ENCODE results near the gene EGFL7.
A peak's percentile ranks its signal among the peaks of the same experiment; 100 is the strongest.
"Not testable (repeated sequence)": the region's sequence is repeated elsewhere in the genome, so short reads cannot be mapped to it uniquely, and the experiment has no call there.

Gene EGFL7

DNA sequence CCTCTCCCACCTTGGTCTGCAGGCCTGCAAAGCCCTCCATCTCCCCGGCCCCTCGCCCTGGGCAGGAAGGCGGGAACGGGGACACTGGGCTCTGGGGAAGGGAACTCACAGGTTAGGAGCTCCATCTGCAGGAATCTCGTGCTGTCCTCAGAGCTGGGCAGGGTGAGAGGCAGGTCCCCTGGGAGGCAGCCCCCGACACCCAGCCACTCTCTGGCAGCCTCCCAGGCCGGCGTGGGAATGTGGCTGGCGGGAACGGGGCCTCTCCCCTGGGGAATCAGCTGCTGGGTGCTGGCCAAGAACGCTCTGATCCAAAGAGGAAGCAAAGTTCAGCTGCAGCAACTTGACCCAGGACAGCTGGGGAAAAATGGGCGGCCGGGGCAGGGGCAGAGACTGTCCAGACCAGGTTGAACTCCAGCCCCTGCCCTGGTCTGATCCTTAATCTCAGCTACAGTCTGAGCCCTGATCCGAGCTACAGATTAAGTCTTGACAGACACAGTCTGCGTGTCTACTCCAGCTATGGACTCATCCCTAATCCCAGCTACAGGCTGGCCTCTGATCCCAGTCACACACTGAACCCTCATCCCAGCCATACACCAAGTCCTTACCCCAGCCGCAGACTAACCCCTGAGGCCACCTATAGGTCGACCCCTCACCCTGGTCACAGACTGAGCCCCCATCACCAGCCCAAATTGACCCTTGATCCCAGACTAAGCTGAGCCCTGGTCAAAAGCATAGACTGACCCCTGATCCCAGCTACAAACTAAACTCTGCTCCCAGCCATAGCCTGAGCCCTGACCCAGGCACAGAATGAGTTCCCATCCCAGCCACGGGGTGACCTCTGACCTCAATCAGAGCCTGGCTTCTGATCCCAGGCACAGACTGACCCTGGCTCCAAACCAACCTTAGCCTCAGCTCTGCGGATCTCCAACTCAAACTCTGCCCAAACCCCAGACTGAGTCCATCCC lies 37.3 kb upstream of the EGFL7 start:
- DNase-seq, result no peak

DNA sequence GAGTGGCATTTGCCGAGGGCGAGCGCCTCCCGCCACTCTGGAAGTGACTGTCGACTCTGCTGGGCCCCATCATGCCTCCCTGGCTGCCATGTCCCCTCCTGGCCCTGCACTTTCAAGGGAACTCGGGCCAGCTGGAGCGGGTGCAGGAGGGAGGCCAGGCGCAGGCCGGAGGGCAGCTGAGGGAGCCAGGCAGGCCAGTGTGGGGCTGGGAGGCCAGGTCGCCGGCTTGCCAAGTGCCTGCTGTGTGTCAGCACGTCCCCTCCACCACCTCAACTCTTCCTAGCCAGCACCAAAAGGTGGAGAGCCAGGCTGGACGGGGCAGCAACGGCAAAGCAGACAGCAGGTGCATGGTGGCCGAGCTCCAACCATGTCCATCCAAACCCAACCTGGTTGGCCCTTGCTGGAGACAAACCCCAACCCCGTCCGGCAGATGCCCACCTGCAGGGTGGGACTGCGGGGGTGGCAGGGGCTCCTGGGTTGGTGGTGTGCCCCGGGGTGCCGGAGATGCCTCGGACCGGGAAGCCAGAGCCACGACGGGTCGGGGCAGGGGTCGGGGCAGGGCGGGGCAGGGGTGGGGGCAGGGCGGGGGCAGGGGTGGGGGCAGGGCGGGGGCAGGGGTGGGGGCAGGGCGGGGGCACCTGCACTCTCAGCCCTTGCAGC lies 36.5 kb upstream of the EGFL7 start:
- no peak for DNase-seq

DNA sequence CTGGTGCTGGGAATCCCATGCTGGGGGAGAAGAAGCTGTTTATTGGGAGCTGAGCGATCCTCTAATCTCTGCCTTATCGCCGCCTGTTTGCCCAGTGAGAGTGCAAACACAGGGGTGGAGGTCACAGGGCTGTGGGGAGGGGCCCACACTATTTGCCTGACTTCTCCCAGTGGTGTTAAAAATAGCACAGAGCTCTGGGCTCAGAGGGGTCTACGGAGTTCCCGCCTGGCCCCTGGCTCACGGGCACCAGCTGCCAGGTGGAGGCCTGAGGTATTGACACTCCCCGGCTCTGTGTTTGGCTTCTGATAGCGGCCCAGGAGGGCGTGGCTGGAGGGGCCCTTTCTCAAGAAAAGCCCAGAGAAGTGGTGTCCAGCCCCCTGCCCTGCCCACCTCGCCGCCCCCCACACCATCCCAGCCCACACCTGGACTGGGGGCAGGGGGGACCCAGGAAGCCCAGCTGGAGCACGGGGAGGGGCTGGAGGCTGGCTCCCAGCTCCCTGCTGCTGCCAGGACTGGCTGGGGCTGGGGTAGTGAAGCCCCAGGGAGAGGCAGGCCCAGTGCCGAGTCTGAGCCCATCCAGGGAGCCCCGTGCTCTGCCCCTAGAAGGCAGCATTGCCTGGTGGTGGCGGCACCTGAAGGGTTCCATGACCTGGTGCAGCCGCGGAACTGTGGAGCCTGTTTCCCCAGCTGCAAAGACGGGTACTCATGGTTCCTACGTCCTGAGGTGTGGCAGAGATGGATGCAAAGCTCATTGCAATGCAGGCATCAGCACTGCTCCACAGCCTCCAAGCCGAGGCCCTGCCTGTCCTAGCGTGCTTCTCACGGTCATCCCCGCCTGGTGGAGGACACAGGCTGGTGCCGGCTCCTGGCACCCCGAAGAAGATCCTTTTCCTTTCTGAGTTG lies 35.7 kb upstream of the EGFL7 start:
- no peak for DNase-seq

DNA sequence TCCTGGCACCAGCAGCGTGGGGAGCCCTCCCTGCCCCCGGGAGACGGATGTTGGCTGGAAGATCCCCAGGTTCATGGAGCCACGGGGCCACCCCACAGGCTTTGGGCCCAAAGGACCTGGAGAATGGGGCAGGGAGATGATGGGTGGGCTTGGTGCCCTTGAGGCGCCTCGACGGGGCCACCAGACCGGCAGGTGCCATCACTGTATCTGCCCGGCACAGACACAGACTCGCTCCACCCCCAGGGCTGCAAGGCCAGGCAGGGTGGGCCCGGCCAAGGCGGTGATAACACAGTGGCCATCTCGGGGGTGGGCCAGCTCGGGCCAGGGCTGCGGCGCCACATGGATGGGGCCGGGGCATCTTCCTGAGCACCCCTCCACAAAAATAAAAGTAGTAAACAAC lies 35.0 kb upstream of the EGFL7 start:
- no peak for DNase-seq

DNA sequence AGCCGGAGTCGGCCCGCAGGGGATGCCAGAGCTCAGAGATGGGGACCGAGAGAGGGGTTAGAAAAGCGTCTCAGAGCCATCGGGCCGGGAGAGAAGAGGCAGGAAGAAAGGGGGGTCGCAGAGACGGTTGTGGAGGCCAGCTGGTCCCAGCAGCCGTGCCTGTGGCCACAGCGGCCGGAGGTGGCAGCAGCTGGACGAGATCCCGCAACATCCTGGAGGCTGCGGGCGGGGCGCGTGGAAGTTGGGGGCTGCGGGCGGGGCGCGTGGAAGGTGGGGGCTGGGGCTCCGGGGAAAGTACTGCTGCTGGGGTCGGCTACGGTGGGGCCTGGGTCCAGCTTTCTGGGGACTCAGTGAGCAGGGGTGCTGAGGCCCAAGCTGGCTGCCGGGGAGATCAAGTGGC lies 34.4 kb upstream of the EGFL7 start:
- DNase-seq, result no peak

DNA sequence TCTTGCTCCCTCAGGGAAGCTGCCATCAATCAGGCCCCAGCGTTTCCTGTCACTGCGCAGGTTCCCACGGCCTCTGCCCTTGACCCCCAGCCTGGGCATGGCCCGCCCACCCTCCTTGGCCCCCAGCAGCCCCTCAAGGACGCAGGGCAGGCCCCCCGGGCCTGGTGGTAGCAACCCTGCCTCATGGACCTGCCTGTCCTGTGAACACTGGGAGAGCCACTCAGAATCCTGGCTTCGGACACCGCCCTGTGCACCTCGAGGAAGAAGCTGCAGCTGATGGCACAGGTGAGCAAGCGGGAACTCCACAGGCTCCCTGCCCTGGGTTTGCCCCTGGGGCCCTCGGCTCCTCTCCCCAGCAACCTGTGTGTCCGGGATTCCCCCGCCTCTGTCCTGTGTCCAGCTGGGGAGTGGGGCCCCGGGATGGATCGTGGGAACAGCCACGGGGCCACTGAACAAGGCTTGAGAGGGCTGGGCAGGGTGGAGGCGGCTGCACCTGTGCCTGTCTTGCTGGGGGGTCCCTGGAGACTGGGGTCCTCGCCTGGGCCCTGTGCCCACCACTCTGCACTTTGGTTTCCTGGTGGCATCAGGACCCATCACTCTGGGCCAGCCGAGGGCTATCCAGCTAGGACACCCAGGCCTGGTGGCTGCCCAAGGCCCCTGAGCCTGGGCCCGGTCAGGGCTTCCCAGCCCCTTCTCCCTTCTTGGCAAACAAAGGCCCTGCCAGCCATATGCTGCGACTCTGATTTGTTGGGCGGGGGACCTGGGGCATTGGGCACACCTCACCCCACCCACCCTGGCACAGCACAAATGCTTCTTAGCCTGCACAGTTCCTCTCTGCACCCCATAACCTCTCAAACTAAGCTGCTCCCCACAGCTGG lies 33.5 kb upstream of the EGFL7 start:
- DNase-seq, result no peak

DNA sequence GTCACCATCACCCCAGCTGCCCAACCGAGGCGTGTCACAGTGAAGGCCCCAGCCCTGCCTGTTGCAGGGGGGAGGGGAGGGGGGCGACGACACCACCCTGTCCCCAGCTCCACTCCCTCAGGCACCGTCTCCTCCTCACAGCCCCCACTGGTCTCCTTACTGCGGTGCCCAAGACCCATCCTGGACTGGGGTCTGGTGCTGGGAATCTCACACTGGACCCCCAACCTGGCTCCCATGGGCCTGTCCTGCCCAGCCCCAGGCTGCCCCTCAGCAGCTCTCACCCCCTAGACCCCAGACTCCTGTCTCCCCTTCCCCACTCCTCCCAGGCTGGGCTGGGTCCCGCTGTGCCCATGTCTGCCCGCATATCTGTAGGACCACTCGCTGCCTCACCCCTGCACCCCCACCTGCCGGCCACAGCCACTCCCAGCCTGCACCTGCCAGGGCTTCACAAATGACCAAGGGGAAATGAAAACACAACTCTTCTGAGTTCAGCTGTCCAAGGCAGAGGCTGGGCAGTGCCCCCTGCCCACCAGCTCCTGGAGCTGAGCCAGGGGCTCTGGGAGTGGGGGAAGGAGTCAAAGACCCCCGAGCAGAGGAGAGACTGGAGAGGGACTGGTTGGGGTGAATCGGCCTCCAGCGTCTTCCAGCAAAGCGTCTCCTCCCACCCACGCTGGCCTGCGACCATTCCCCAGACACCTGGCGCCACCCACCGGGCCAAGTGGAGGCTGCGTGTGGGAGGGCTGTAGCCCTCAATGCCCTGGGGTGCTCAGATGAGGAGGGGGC lies 32.6 kb upstream of the EGFL7 start:
- no peak for DNase-seq

DNA sequence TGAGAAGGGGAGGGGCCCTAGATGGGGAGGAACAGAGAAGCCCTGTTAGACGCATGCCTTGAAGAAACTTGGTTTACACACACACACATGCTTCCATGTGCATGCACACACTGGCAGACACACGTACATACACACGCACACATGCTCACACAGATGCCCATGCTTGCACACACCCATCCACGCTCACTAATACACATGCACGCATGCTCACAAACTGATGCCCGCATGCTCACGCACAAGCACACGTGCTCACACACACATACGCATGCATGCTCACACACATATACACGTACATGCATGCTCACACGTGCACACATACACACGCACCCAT lies 32.1 kb upstream of the EGFL7 start:
- no peak for DNase-seq

DNA sequence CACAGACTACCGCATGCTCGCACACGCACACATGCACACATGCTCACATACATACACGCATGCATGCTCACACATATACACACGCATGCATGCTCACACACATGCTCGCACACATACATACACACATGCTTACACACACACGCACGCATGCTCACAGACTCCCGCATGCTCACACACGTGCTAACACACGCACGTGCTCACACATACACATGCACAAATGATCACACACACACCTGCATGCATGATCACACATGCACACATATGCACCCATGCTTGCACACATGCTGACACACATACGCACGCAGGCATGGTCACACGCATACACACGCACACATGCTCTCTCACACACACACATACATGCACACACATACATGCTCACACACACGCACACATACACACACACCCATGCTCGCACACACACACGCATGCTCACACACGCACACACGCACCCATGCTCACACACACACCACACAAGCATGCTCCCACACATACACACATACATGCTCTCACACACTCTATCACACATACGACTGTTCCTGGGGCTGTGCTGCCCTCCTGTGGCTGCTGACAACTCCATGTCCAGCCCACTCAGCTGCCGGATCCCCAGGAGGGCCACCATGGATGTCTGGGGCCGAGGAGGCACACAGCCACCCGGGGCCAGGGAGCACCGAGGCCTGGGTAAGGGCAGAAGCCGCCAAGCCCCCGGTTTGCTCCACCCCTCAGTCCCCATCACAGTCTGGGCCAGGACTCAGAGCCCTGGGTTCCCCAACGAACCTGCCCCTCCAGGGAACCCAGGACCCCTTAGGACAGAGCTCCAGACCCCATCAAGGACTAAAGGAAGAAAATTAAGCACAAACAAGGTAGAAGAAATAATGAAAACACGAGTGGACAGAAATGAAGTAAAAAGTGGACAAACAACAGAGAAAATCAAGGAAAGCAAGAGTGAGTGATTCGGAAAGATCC lies 31.4 kb upstream of the EGFL7 start:
- DNase-seq, result peak; percentile 35

DNA sequence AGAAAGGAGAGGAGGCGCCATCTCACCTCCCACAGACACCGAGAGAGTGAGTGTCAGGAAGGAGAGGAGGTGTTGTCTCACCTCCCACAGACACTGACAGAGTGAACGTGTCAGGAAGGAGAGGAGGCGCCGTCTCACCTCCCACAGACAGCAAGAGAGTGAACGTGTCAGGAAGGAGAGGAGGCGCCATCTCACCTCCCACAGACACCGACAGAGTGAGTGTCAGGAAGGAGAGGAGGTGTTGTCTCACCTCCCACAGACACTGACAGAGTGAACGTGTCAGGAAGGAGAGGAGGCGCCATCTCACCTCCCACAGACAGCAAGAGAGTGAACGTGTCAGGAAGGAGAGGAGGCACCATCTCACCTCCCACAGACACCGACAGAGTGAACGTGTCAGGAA lies 30.6 kb upstream of the EGFL7 start:
- DNase-seq, result not testable (repeated sequence)

DNA sequence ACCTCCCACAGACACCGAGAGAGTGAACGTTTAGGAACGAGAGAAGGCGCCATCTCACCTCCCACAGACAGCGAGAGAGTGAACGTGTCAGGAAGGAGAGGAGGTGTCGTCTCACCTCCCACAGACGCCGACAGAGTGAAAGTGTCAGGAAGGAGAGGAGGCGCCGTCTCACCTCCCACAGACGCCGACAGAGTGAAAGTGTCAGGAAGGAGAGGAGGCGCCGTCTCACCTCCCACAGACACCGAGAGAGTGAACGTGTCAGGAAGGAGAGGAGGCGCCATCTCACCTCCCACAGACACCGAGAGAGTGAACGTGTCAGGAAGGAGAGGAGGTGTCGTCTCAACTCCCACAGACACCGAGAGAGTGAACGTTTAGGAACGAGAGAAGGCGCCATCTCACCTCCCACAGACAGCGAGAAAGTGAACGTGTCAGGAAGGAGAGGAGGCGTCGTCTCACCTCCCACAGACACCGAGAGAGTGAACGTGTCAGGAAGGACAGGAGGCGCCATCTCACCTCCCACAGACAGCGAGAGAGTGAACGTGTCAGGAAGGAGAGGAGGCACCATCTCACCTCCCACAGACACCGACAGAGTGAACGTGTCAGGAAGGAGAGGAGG lies 30.1 kb upstream of the EGFL7 start:
- DNase-seq, result not testable (repeated sequence)

DNA sequence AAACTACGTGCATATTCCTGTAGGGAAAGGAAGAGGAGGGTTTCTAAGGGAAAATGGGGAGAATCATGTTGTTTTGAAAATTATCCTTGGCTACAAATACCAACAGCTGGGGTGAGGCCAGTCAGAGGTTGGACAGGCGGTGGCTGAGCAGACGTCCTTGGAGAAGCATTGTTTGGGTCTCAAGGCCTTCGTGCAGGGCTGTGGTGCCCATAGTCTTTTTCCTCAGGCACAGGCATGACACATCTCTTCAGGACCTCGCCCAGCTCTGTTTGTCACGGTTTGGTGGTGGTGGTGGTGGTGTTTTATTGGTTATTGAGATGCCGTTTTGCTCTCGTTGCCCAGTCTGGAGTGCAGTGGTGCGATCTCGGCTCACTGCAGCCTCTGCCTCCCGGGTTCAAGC lies 27.8 kb upstream of the EGFL7 start:
- no peak for DNase-seq

DNA sequence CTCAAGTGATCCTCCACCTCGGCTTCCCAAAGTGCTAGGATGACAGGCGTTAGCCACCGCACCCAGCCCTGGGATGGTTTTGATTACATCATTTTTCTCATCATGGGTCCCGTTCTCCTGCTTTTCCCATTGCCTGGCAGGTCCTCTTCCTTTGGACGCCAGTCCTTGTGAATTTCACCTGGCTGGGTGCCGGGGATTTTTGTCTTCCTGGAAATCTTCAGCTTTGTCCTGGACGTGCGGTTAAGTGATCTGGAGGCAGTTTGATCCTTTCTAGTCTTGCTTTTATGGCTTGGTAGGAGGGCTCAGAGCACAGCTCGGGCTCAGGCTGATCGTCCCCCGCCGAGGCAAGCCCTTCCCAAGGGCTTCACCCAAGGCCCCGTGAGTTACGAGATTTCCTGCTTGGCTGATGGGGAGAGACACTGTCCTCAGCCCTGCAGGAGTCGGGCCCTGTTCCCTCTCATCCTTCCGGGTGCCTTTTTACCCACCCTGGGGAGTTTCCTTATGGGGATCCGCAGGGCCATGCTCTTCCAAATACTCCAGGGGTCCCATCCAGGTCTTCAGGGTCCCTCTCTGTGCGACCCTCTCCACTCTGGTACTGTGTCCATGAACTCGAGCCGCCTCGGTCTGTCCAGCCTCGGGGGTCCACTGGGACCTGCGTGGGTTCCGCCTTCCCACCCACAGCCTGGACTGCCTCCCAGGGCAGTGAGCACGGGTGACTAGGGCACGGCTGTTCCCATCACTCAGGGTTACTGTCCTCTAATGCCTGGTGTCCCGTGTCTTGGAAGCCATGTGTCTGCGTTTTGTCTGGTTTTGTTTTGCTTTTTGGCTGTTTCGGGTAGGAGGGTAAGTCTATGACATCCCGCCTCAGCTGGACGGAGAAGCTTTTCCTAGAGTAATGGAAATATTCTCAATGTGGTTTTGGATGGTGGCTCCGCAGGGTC lies 22.3 kb upstream of the EGFL7 start:
- no peak for DNase-seq

DNA sequence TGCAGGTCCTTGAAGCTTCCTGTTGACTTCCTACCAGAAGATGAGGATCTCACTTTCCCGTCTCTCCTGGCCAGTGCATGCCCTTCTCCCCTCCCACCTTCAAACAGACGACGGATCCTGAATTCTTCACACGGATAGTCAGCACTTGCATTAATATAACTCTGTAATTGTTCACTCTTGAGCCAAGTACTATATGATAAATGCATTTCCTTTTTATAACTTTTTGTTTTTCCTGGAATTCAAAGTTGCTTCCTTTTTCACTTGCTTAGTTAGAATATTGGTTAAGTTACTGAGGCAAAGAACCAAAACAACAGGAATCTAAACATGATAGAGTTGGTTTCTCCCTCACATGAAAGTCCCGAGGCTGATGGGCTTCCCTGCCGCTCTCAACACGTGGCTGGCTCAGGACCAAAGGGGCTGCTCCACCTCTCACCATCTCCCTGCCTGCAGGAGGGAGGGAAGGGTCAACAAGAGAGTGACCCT lies 20.2 kb upstream of the EGFL7 start:
- no peak for DNase-seq

DNA sequence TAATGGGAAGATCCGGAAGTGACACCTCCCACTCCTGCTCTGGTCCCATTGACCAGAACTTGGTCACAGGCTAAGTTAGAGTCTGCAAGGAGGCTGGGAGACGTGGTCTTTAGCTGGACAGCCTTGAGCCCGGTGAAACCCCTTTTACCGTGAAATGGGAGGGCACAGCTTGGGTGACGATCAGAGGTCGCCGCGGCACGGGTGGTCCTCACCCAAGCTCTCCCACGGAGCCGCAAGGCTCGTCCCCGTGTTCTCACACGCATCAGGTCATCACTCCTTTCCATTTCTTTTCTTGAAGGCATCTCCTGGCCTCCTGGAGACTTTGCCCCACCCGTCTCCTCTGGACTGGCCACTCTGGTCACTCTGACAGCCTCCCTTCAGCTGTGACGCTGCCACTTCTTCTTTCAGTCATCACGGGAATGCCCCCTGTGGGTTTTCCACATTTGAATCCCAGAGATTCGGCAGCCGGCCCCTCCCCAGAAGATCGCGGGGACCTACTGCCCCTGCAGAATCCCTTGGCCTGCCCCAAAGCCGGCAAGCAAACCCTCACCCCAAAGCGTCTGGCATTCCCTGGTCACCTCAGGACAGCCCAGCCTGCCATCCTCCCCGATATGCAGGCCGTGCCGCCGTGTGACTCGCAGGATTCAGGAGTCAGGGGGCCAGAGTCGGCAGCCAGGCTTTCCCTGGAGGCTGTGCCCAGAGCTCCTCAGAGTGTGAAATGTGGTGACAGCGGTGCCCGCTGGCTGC lies 18.9 kb upstream of the EGFL7 start:
- DNase-seq, result no peak

DNA sequence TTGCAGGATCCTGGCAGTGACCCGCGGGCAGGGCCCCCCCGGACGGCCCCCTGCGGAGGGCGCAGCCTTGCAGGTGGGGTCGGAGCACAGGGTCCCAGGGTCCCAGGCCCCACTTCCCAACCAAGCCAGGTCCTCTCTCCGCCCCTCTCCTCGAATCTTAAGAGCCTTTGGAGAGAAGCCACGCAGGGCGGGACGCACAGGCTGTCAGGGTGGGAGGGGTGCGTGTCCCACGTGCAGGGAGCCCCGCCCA lies 18.4 kb upstream of the EGFL7 start:
- DNase-seq, result no peak

DNA sequence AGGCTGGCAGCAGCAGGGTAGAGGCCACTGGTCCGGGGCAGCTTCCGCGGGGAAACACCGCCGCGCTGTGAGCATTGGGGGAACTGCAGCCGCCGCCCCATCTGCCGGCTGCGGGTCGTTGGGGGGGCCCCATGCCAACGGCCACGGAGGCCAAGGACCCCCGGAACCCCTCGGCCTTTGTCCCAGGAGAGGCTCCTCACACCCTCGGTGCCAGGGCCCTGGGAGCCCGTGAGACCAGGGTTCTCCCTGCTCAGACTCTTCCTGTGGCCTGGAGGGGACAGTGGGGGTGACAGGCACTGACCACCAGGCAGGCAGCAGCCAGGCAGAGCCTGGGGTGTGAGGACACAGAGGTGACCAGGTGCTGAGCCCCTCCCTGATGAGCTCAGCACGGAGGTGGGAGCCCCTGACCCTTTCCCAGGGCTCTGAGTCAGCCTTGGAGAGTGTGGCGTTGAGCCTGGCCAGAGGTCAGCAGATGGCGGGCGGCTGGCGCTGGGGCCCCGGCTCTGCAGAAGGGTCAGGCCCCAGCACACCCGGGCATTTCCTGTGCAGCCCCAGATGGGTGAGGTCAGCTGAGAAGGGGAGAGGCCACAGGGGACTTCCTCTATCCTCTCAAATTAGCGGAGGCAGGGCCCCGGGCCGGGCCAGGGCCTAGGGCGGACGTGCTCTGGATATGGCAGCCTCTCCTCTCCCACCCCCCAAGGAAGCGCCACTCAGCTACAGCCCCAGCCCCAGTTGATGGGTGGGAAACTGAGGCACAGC lies 17.9 kb upstream of the EGFL7 start:
- DNase-seq, result no peak

Data from NCI-H524 treated with DMSO at 0.1 percent for 48 hours (cell line).